Endodermal cell (in vitro differentiated cells): Measurements from ENCODE around the gene ENG. TPM values are rescaled to one million over a fixed set of nuclear protein-coding genes. Genes with fewer than 3 reads are reported as not detected.

Source experiments
- DNase-seq: peaks from one replicate; pipeline ENCODE4 v3.0.0-alpha.2; 2017
- H3K27ac ChIP-seq: 2 replicates; pipeline ENCODE4 v1.5.1; 2013; ENCODE audit warnings: mild to moderate bottlenecking, low read depth, low read length, moderate library complexity
- H3K27me3 ChIP-seq: 2 replicates; pipeline ENCODE4 v1.6.1; 2013; ENCODE audit warnings: mild to moderate bottlenecking, low read length, moderate library complexity; ENCODE audit not compliant: insufficient read depth, control insufficient read depth, poor library complexity, severe bottlenecking
- H3K36me3 ChIP-seq: 2 replicates; pipeline ENCODE4 v1.7.0; 2013; ENCODE audit warnings: mild to moderate bottlenecking, low read length, moderate library complexity; ENCODE audit not compliant: control insufficient read depth, insufficient read depth
- H3K4me1 ChIP-seq: one replicate; pipeline ENCODE4 v1.7.0; 2013; ENCODE audit warnings: low read length; ENCODE audit not compliant: control insufficient read depth, insufficient read depth
- H3K4me3 ChIP-seq: 2 replicates; pipeline ENCODE4 v1.5.1; 2013; ENCODE audit warnings: mild to moderate bottlenecking, low read length, moderate library complexity
- H3K9ac ChIP-seq: 2 replicates; pipeline ENCODE4 v1.6.1; 2013; ENCODE audit warnings: mild to moderate bottlenecking, low read length, moderate library complexity; ENCODE audit not compliant: poor library complexity, severe bottlenecking; ENCODE audit errors: extremely low read depth
- H3K9me3 ChIP-seq: 2 replicates; pipeline ENCODE4 v1.6.1; 2013; ENCODE audit warnings: mild to moderate bottlenecking, low read length, moderate library complexity; ENCODE audit not compliant: control insufficient read depth
- H3K27ac Mint-ChIP-seq: 2 replicates; pipeline ENCODE4 v1.8.0; 2020; ENCODE audit warnings: mixed read lengths
- H3K27me3 Mint-ChIP-seq: 2 replicates; pipeline ENCODE4 v1.8.0; 2021; ENCODE audit warnings: mild to moderate bottlenecking, mixed read lengths; ENCODE audit not compliant: insufficient read depth
- H3K36me3 Mint-ChIP-seq: 2 replicates; pipeline ENCODE4 v1.8.0; 2020; ENCODE audit warnings: low read depth, mixed read lengths
- H3K4me1 Mint-ChIP-seq: 2 replicates; pipeline ENCODE4 v1.8.0; 2020; ENCODE audit warnings: mixed read lengths
- H3K4me3 Mint-ChIP-seq: 2 replicates; pipeline ENCODE4 v1.8.0; 2020; ENCODE audit warnings: mild to moderate bottlenecking, moderate library complexity, mixed read lengths
- H3K9me3 Mint-ChIP-seq: 2 replicates; pipeline ENCODE4 v1.8.0; 2020; ENCODE audit warnings: mild to moderate bottlenecking, mixed read lengths
- CTCF ChIP-seq: fragments of 200-600 bp; sonication (generic); conservative IDR thresholded peaks from 2 replicates; pipeline ENCODE4 v1.5.0; 2021; ENCODE audit warnings: antibody characterized with exemption, mild to moderate bottlenecking
- WGBS, 2 experiments: methylation state at CpG; one replicate each; pipeline versions ENCODE4 v1.1.5 to v1.1.7; 2013; ENCODE audit warnings: missing lambda C conversion rate in 2 of 2, mixed read lengths in 1 of 2; ENCODE audit not compliant: insufficient coverage in 1 of 2, insufficient read length in 1 of 2; 5-methylcytosine and 5-hydroxymethylcytosine counted together
- total RNA-seq, 2 donors: library from RNA; stranded (reverse); fragmentation: NEBNext Ultra II Directional in 1 of 2; extraction: Animal tissue kit (Norgen Biotek cat#: 25700) in 1 of 2; gene quantifications; 2 replicates in 1 of 2; 3 replicates in 1 of 2; pipeline ENCODE4 v1.2.1, GENCODE V29; 2021

The ENG gene
- total RNA-seq, 2 donors from 2014 or later, result 2.2 to 2.4 TPM

GRCh38 chr9:127860260-127860659 is 5.8 kb upstream of the ENG start:
- no peaks in the 10 kb centered on the region for H3K27me3 Mint-ChIP-seq
- H3K9me3 Mint-ChIP-seq, result no peaks in the 10 kb centered on the region
- Histone ChIP-seq H3K36me3 (no peaks in the 10 kb centered on the region), H3K9me3 (no peaks in the 10 kb centered on the region), H3K4me1 (peaks cover 11% of the 10 kb centered on the region), H3K4me3 (no peak overlapping the region), H3K27me3 (no peaks in the 10 kb centered on the region), H3K9ac (no peak overlapping the region), H3K27ac (no peak overlapping the region)
- TF ChIP-seq CTCF, result no peak
- H3K27ac Mint-ChIP-seq, result no peak overlapping the region
- H3K4me1 Mint-ChIP-seq, result peaks cover 25% of the 10 kb centered on the region
- H3K36me3 Mint-ChIP-seq, result no peaks in the 10 kb centered on the region
- WGBS, 2 experiments, result 93 to 94% methylated on average over 7 to 8 of the region's 8 CpGs
- DNase-seq, result no peak
- no peak overlapping the region for H3K4me3 Mint-ChIP-seq

GRCh38 chr9:127858041-127858512 is 3.6 kb upstream of the ENG start:
- H3K4me1 Mint-ChIP-seq, result peaks cover 20% of the 10 kb centered on the region
- H3K36me3 ChIP-seq, result no peaks in the 10 kb centered on the region
- no peak overlapping the region for H3K27ac ChIP-seq
- H3K4me1 ChIP-seq, result peaks cover 7% of the 10 kb centered on the region
- H3K4me3 Mint-ChIP-seq, result no peak overlapping the region
- H3K27me3 ChIP-seq, result no peaks in the 10 kb centered on the region
- DNase-seq, result no peak
- H3K9me3 Mint-ChIP-seq, result no peaks in the 10 kb centered on the region
- 84 to 93% methylated on average over 6 to 12 of the region's 12 CpGs for WGBS, 2 experiments
- no peak overlapping the region for H3K9ac ChIP-seq
- H3K36me3 Mint-ChIP-seq, result no peaks in the 10 kb centered on the region
- H3K4me3 ChIP-seq, result no peak overlapping the region
- H3K9me3 ChIP-seq, result no peaks in the 10 kb centered on the region
- H3K27me3 Mint-ChIP-seq, result no peaks in the 10 kb centered on the region
- no peak overlapping the region for H3K27ac Mint-ChIP-seq
- TF ChIP-seq CTCF, result no peak

- H3K4me1 ChIP-seq, result peaks cover 2% of the 10 kb centered on the region
- no peaks in the 10 kb centered on the region for H3K9me3 Mint-ChIP-seq
Measured at GRCh38 chr9:127857278-127857677, 2.8 kb upstream of the ENG start.

More at GRCh38 chr9:127857278-127857677, 2.8 kb upstream of the ENG start:
- Histone ChIP-seq H3K9ac (no peak overlapping the region), H3K9me3 (no peaks in the 10 kb centered on the region), H3K36me3 (no peaks in the 10 kb centered on the region), H3K4me3 (no peak overlapping the region), H3K27ac (no peak overlapping the region), H3K27me3 (no peaks in the 10 kb centered on the region)
- TF ChIP-seq CTCF, result no peak
- H3K4me3 Mint-ChIP-seq, result no peak overlapping the region
- no peak overlapping the region for H3K27ac Mint-ChIP-seq
- 85% methylated on average over 4 of the region's 4 CpGs; no CpG with 5 or more reads in 1 of the 2 experiments for WGBS, 2 experiments
- no peaks in the 10 kb centered on the region for H3K27me3 Mint-ChIP-seq
- H3K36me3 Mint-ChIP-seq, result no peaks in the 10 kb centered on the region
- peaks cover 14% of the 10 kb centered on the region for H3K4me1 Mint-ChIP-seq
- DNase-seq, result no peak
